ENCODE results near the gene BCLAF3.

The BCLAF3 gene

DNA sequence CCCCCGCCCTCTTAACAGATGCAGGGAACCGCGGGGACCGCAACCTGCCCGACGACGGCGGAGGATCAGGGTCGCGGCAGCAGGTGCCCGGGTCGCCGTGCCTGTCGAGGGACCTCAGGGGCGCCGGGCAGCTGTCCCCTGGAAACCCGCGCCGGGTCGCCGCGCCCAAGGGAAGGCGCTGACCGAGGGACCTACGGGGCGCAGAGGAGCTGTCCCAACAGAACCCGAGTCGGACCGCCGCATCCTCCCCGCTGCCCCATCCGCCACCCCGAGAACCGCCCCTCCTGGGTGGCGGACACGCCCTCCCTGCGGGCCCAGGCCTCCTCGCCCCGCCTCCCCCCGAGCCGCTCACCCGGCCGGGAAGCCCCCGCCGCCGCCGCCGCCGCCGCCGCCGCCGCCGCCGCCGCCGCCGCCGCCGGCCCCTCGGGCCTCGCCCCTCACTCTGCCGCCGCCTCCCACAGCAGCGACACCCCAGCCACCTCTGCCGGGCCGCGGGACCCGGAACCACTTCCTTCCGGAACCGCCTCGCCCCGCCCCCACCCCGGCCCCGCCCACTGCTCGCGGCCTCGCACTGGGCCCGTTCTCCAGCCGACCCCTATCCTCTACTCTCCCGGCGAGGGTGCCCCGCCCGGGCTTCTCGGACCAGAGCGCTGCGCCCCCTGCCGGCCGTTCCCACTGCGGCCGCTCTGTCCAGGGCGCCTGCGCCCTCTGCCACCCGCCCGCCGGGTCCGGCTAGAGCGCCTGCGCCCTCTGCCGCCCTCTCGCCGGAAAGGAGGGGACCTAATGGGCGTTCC, at the start of gene BCLAF3:
Gene BCLAF3, minus strand, starts transcription at position 506 of the 794 bp plus-strand sequence. CDS start 20,797 bp downstream, outside the sequence.
- peak; percentile 23 for DNase-seq

- DNase-seq, result no peak
These were observed 48.1 kb upstream of the BCLAF3 start for GRCh38 chrX:20038966-20039365.

DNA sequence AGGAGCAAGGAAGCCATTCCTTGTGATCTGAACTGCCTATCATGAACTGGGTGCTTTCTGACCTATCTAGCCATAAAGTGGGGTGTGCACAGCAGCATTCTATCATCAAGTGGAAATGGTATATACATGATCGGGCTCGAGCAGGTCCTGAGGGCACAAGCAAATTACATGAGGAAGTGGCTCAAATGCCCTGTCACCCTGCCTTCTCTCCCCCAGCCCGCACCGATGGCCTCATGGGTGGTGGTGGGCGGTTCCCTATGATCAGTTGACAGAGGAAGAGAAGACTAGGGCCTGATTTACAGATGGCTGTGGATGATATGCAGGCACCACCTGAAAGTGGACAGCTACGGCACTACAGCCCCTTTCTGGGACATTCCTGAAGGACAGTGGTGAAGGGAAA, 46.3 kb upstream of the BCLAF3 start:
- DNase-seq, result no peak

GRCh38 chrX:20032201-20032600, 41.3 kb upstream of the BCLAF3 start:
- no peak for DNase-seq

DNA sequence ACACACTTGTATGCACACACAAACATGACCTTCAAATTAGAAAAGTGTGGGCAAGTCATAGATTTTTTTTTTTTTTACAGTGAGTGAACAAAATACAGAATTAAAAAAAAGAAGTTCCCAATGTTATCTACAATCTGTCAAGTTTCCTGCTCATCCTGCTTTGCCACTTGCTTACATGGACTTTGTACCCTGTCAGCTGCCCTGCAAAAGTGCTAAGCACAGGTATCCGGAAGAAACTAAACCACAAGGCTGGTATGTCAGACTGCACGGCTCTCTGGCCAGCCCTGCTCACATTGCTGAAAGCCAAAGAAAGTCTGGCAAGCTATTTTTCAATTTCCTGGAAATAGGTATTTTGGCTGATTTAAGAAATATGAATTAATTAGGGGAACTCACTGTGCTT, 38.9 kb upstream of the BCLAF3 start:
- no peak for DNase-seq

GRCh38 chrX:20028588-20028987, 37.7 kb upstream of the BCLAF3 start:
- no peak for DNase-seq

- no peak for DNase-seq
These were observed 35.4 kb upstream of the BCLAF3 start for GRCh38 chrX:20026278-20026677.

- no peak for DNase-seq
These were observed 29.0 kb upstream of the BCLAF3 start for GRCh38 chrX:20019672-20020365.

DNA sequence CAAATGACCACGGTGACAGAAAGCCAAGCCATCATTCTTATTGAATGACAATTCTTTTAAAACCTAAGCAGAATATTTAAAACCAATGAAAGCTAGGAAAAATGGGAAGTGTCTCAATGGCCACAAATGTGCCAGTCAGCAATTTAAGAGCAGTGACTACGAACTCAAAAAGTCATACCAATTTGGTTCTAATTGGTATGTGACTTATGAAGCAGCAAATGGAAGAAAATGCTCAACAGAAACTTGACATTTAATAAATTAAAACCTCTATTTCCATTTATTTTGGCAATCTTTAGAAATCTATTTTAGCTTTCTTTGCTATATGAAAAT, 25.7 kb upstream of the BCLAF3 start:
- no peak for DNase-seq

GRCh38 chrX:20015945-20016615, 25.2 kb upstream of the BCLAF3 start:
- no peak for DNase-seq

- DNase-seq, result no peak
These were observed 24.6 kb upstream of the BCLAF3 start for GRCh38 chrX:20015422-20015821.

GRCh38 chrX:20011608-20012007, 20.7 kb upstream of the BCLAF3 start:
- no peak for DNase-seq

- no peak for DNase-seq
These were observed 17.2 kb upstream of the BCLAF3 start for GRCh38 chrX:20007962-20008622.

GRCh38 chrX:20005883-20006282, 15.0 kb upstream of the BCLAF3 start:
- DNase-seq, result no peak

DNA sequence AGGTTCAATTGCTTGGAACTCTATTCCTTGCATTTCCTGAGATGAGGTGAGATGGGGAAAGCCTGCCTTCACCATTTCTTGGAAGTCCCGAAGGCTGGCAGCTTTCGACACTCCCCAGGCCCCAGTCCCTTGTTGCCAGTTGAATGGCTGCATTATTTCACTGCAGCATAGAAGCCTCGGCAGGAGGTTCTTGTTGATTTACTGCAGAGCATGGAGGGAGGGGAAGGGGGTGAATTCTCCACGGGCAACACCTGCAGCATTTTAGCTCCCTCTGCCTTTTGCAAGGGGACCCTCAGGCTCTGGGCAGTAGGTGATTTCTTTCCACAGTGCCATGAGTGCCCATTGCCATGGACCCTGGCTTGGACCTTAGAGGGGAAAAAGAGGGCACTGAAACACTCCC, 10.7 kb upstream of the BCLAF3 start:
- DNase-seq, result no peak

DNA sequence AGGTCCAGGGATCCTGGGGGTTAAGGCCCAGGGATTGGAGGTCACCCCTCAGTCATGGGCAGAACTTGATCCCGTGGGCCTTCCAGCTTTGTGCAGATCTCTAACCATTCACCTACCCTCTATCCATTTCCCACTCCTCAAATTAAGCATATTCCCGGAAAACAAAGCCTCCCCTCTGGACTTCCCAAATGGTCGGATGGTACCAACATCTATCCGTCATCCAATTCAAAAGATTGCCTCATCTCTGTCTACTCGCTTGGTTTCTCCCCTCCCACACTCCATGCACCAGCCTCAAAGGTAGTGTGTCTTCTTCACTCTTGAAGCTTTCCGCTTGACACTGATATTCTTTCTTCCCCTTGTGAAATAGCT, 473 bp upstream of the BCLAF3 start:
- DNase-seq, result no peak

GRCh38 chrX:19990151-19990555, 708 bp downstream of the BCLAF3 start:
- DNase-seq, result no peak

GRCh38 chrX:19987856-19988255, 3.0 kb downstream of the BCLAF3 start:
- DNase-seq, result no peak

DNA sequence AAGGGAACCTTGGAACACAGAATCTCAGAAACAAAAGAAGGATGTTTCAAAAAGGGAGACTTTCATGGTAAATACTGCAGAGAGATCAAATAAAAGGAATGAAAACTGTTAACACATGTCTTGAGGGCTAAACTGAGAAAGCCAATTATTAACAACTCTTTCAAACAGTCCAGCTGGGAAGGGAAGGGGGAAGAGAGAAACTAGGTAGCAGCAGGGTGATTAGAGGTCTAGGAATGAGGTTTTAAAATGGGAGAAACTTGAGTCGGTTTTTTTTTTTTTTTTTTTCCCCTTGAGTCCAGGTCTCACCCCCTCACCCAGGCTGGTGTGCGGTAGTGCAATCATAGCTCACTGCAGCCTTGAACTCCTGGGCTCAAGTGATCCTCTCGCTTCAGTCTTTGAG, 4.3 kb downstream of the BCLAF3 start:
- no peak for DNase-seq

- DNase-seq, result no peak
These were observed 8.9 kb downstream of the BCLAF3 start for GRCh38 chrX:19981947-19982346.

DNA sequence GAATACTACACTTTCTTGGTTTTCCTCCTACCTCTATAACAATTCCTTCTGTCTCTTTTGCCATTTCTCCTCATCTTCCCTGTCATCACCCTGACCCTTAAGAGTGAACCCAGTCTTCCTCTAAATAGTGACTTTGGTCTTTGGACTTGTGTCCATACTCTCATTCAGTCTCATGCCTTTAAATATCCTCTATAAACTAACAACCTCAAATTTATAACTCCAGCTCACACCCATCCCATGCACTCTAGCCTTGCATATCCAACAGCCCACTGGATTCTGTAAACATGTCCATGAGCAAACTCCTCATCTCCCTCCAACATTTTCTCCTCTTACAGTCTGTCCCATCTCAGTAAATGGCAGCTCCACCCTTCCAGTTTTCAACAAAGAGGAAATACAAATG, 15.0 kb downstream of the BCLAF3 start:
- DNase-seq, result no peak

GRCh38 chrX:19972984-19973383, 17.9 kb downstream of the BCLAF3 start:
- DNase-seq, result no peak

GRCh38 chrX:19968276-19968675, 22.6 kb downstream of the BCLAF3 start:
- no peak for DNase-seq

DNA sequence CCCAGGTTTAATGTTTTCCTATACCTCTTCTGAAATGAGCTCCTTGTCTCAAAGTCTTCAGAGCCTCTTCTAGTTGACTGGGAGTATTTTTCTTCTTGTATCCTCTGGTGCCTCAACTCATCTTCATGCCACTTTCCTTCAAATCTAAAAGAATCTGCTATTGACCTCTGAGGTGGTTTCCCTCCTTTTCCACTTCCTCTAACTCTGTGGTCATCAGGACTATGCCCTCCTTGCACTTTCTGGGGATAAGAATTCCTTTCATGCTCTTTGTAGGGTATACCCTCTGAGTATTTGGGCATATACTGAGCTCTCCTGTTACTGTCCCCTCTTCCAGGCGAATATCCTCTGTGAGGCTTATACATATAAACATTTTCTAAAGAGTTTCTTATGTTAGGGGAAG, 24.8 kb downstream of the BCLAF3 start:
- DNase-seq, result no peak

Measured in cortex of kidney (tissue), 1 donor.